H9 (cell line): Measurements from ENCODE around the gene ILF3. TPM values are rescaled to one million over a fixed set of nuclear protein-coding genes. Genes with fewer than 3 reads are reported as not detected.
A peak's percentile ranks its signal among the peaks of the same experiment; 100 is the strongest.

ENCODE experiments used
- DNase-seq: peaks from one replicate; pipeline ENCODE4 v3.0.0-alpha.2; 2017
- H2AFZ ChIP-seq: one replicate; pipeline ENCODE4 v1.6.1; 2013; ENCODE audit warnings: mild to moderate bottlenecking, low read length, control low read depth, moderate library complexity
- H2AK5ac ChIP-seq: 2 replicates; pipeline ENCODE4 v1.6.1; 2013; ENCODE audit warnings: low read length, control low read depth, mixed read lengths; ENCODE audit not compliant: insufficient read length
- H2BK120ac ChIP-seq: one replicate; pipeline ENCODE4 v1.6.1; 2013; ENCODE audit warnings: low read depth, mild to moderate bottlenecking, low read length, control low read depth, inconsistent platforms; ENCODE audit not compliant: poor library complexity, severe bottlenecking
- H2BK12ac ChIP-seq: 2 replicates; pipeline ENCODE4 v1.6.1; 2013; ENCODE audit warnings: low read length, control low read depth, mixed read lengths, low read depth; ENCODE audit not compliant: insufficient read length
- H2BK15ac ChIP-seq: 2 replicates; pipeline ENCODE4 v1.6.1; 2013; ENCODE audit warnings: low read depth, low read length, control low read depth
- H2BK20ac ChIP-seq: one replicate; pipeline ENCODE4 v1.6.1; 2013; ENCODE audit warnings: low read depth, mild to moderate bottlenecking, low read length, control low read depth, inconsistent platforms; ENCODE audit not compliant: poor library complexity, severe bottlenecking
- H2BK5ac ChIP-seq: 2 replicates; pipeline ENCODE4 v1.6.1; 2013; ENCODE audit warnings: low read length, control low read depth, mixed read lengths; ENCODE audit not compliant: insufficient read length
- H3K14ac ChIP-seq: 2 replicates; pipeline ENCODE4 v1.6.1; 2013; ENCODE audit warnings: low read length, control low read depth; ENCODE audit not compliant: insufficient read depth
- H3K18ac ChIP-seq: 2 replicates; pipeline ENCODE4 v1.6.1; 2013; ENCODE audit warnings: low read depth, mild to moderate bottlenecking, mixed read lengths, low read length, control low read depth; ENCODE audit not compliant: insufficient read length
- H3K23ac ChIP-seq: 2 replicates; pipeline ENCODE4 v1.6.1; 2013; ENCODE audit warnings: low read length, control low read depth, mixed read lengths, low read depth; ENCODE audit not compliant: insufficient read length
- H3K23me2 ChIP-seq: 2 replicates; pipeline ENCODE4 v1.6.1; 2013; ENCODE audit warnings: low read depth, mild to moderate bottlenecking, mixed read lengths, low read length, control low read depth; ENCODE audit not compliant: insufficient read length, poor library complexity, severe bottlenecking
- H3K27ac ChIP-seq: 2 replicates; pipeline ENCODE4 v1.5.1; 2013; ENCODE audit warnings: low read length, control low read depth, mixed read lengths, low read depth; ENCODE audit not compliant: insufficient read length
- H3K27me3 ChIP-seq: 2 replicates; pipeline ENCODE4 v1.6.1; 2013; ENCODE audit warnings: low read length, control low read depth, inconsistent platforms; ENCODE audit not compliant: insufficient read depth
- H3K4ac ChIP-seq: 2 replicates; pipeline ENCODE4 v1.6.1; 2013; ENCODE audit warnings: low read depth, mild to moderate bottlenecking, control low read depth, inconsistent platforms, low read length, moderate library complexity
- H3K4me1 ChIP-seq: 2 replicates; pipeline ENCODE4 v1.6.1; 2013; ENCODE audit warnings: low read length, control low read depth, inconsistent platforms; ENCODE audit not compliant: insufficient read depth
- H3K4me2 ChIP-seq: 2 replicates; pipeline ENCODE4 v1.6.1; 2013; ENCODE audit warnings: low read length, control low read depth, mixed read lengths; ENCODE audit not compliant: insufficient read length, insufficient read depth
- H3K56ac ChIP-seq: 2 replicates; pipeline ENCODE4 v1.6.1; 2013; ENCODE audit warnings: low read depth, mild to moderate bottlenecking, mixed read lengths, low read length, control low read depth; ENCODE audit not compliant: insufficient read length
- H3K79me1 ChIP-seq: 2 replicates; pipeline ENCODE4 v1.6.1; 2013; ENCODE audit warnings: low read depth, mild to moderate bottlenecking, moderate library complexity, low read length, control low read depth, inconsistent platforms; ENCODE audit not compliant: insufficient read depth, poor library complexity, severe bottlenecking
- H3K79me2 ChIP-seq: 2 replicates; pipeline ENCODE4 v1.6.1; 2013; ENCODE audit warnings: low read length, control low read depth, inconsistent platforms; ENCODE audit not compliant: insufficient read depth
- H3K9ac ChIP-seq: 2 replicates; pipeline ENCODE4 v1.6.1; 2013; ENCODE audit warnings: low read length, control low read depth, mixed read lengths; ENCODE audit not compliant: insufficient read length; ENCODE audit errors: extremely low read depth
- H3K9me3 ChIP-seq: one replicate; pipeline ENCODE4 v1.6.1; 2013; ENCODE audit warnings: low read depth, low read length, inconsistent platforms; ENCODE audit not compliant: control insufficient read depth
- H3T11ph ChIP-seq: one replicate; pipeline ENCODE4 v1.6.1; 2013; ENCODE audit warnings: mild to moderate bottlenecking, low read length, control low read depth, inconsistent platforms
- H4K20me1 ChIP-seq: one replicate; pipeline ENCODE4 v1.6.1; 2013; ENCODE audit not compliant: control insufficient read depth, insufficient read length, insufficient read depth
- H4K5ac ChIP-seq: 2 replicates; pipeline ENCODE4 v1.6.1; 2013; ENCODE audit warnings: low read depth, mild to moderate bottlenecking, mixed read lengths, low read length, control low read depth; ENCODE audit not compliant: insufficient read length
- H4K8ac ChIP-seq: replicated peaks from 2 replicates; pipeline ENCODE4 v1.6.1; 2013; ENCODE audit warnings: low read length, control low read depth, mixed read lengths, low read depth; ENCODE audit not compliant: insufficient read length
- H4K91ac ChIP-seq: 2 replicates; pipeline ENCODE4 v1.6.1; 2013; ENCODE audit warnings: low read depth, mild to moderate bottlenecking, moderate library complexity, mixed read lengths, low read length, control low read depth; ENCODE audit not compliant: insufficient read length
- H3K27ac Mint-ChIP-seq, 3 experiments: 2 replicates in 2 of 3; 3 replicates in 1 of 3; pipeline ENCODE4 v1.8.0; 2020 to 2021; ENCODE audit warnings: mixed read lengths in 3 of 3, mild to moderate bottlenecking in 1 of 3, moderate library complexity in 1 of 3
- H3K27me3 Mint-ChIP-seq: 2 replicates; pipeline ENCODE4 v1.8.0; 2021; ENCODE audit warnings: low read depth, mild to moderate bottlenecking, moderate library complexity, mixed read lengths
- H3K36me3 Mint-ChIP-seq, 3 experiments: 2 replicates in 2 of 3; 3 replicates in 1 of 3; pipeline ENCODE4 v1.8.0; 2020 to 2021; ENCODE audit warnings: low read depth in 3 of 3, mixed read lengths in 3 of 3; ENCODE audit not compliant: insufficient read depth in 1 of 3
- H3K4me1 Mint-ChIP-seq, 2 experiments: 2 replicates each; pipeline ENCODE4 v1.8.0; 2020; ENCODE audit warnings: mixed read lengths in 2 of 2
- H3K4me3 Mint-ChIP-seq, 2 experiments: 2 replicates in 1 of 2; 3 replicates in 1 of 2; pipeline ENCODE4 v1.8.0; 2020 to 2021; ENCODE audit warnings: mild to moderate bottlenecking in 2 of 2, mixed read lengths in 2 of 2, moderate library complexity in 1 of 2
- H3K9me3 Mint-ChIP-seq, 2 experiments: 2 replicates in 1 of 2; 3 replicates in 1 of 2; pipeline ENCODE4 v1.8.0; 2020; ENCODE audit warnings: mild to moderate bottlenecking in 2 of 2, mixed read lengths in 2 of 2, moderate library complexity in 1 of 2
- WGBS: extraction: QIAGEN DNeasy Blood & Tissue Kit; methylation state at CpG from one replicate; pipeline ENCODE4 v1.1.7; 2013; ENCODE audit warnings: missing lambda C conversion rate, low lambda C conversion rate, mixed read lengths; ENCODE audit not compliant: insufficient read length; ENCODE audit errors: extremely low coverage; 5-methylcytosine and 5-hydroxymethylcytosine counted together
- total RNA-seq: library from RNA; stranded (reverse); gene quantifications from 2 replicates; pipeline ENCODE4 v1.2.1, GENCODE V29; 2021
- TF ChIP-seq, protein P1 (sequence below): fragments of 200-600 bp; sonication (generic); conservative IDR thresholded peaks from 3 replicates; pipeline ENCODE4 v1.8.0; 2021; ENCODE audit warnings: antibody characterized with exemption, mild to moderate bottlenecking

ILF3 gene
- total RNA-seq, 1 experiment from 2014 or later: 841 TPM

DNA sequence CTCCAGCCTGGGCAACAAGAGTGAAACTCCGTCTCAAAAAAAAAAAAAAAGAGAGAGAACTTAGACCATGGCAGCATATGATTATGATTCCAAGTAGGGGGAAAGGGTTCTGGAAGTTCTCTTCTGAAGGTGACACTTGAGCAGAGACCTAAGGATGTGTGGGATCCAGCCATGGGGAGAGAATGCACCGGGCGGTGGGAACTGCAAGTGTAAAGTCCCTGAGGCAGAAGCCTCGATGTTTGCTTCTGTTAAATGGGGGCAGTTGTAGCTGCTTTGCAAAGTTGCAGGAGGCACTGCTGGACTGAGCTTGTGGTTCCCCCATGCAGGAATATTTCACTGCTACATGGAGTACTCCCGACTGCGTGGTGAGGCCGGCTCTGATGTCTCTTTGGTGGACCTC, 19.7 kb upstream of the ILF3 start:
- no peak overlapping the region for H2BK20ac ChIP-seq
- no CpG with 5 or more reads among the region's 7 CpGs for WGBS
- Mint-ChIP-seq H3K27ac (peak overlapping the region in 1 of 3 experiments; percentile 39; a peak in 1 of 7 replicates), H3K4me1 (peaks cover 7 to 8% of the 10 kb centered on the region in 2 experiments), H3K4me3 (no peak overlapping the region), H3K9me3 (no peaks in the 10 kb centered on the region), H3K27me3 (no peaks in the 10 kb centered on the region), H3K36me3 (peaks cover 51 to 84% (median 74%) of the 10 kb centered on the region in 3 experiments; a peak in 6 of 7 replicates)
- TF ChIP-seq, protein P1, sequence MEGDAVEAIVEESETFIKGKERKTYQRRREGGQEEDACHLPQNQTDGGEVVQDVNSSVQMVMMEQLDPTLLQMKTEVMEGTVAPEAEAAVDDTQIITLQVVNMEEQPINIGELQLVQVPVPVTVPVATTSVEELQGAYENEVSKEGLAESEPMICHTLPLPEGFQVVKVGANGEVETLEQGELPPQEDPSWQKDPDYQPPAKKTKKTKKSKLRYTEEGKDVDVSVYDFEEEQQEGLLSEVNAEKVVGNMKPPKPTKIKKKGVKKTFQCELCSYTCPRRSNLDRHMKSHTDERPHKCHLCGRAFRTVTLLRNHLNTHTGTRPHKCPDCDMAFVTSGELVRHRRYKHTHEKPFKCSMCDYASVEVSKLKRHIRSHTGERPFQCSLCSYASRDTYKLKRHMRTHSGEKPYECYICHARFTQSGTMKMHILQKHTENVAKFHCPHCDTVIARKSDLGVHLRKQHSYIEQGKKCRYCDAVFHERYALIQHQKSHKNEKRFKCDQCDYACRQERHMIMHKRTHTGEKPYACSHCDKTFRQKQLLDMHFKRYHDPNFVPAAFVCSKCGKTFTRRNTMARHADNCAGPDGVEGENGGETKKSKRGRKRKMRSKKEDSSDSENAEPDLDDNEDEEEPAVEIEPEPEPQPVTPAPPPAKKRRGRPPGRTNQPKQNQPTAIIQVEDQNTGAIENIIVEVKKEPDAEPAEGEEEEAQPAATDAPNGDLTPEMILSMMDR: no peak
- H3K9me3 ChIP-seq: no peaks in the 10 kb centered on the region
- H3K23me2 ChIP-seq: no peaks in the 10 kb centered on the region
- no peaks in the 10 kb centered on the region for H3K27me3 ChIP-seq
- no peak overlapping the region for H3K27ac ChIP-seq
- H3K79me2 ChIP-seq: no peaks in the 10 kb centered on the region
- H3K79me1 ChIP-seq: no peaks in the 10 kb centered on the region
- no peak overlapping the region for H3K23ac ChIP-seq
- no peak overlapping the region for H3K56ac ChIP-seq
- no peak overlapping the region for H3K18ac ChIP-seq
- H4K91ac ChIP-seq: no peak overlapping the region
- no peak overlapping the region for H2BK120ac ChIP-seq
- H4K5ac ChIP-seq: no peak overlapping the region
- H4K20me1 ChIP-seq: no peaks in the 10 kb centered on the region
- H3T11ph ChIP-seq: no peak overlapping the region
- no peak overlapping the region for H3K14ac ChIP-seq
- DNase-seq: no peak
- H2BK5ac ChIP-seq: no peak overlapping the region
- no peak overlapping the region for H2BK15ac ChIP-seq
- H4K8ac ChIP-seq: no peak overlapping the region
- H3K9ac ChIP-seq: no peak overlapping the region
- no peak overlapping the region for H2AK5ac ChIP-seq
- H2BK12ac ChIP-seq: no peak overlapping the region
- no peak overlapping the region for H2AFZ ChIP-seq
- no peak overlapping the region for H3K4ac ChIP-seq
- H3K4me2 ChIP-seq: no peak overlapping the region
- no peaks in the 10 kb centered on the region for H3K4me1 ChIP-seq
